Spinal cord (tissue), 10 donors: ENCODE results near the gene TCF4. TPM values are rescaled to one million over a fixed set of nuclear protein-coding genes. Genes with fewer than 3 reads are reported as not detected.

Source experiments
- DNase-seq, 6 donors: peaks; one replicate each; pipeline versions ENCODE4 v3.0.0 to v3.0.0-alpha.2; 2013 to 2015; ENCODE audit warnings: low spot score in 6 of 6, low read depth in 4 of 6
- H3K27ac ChIP-seq: one replicate; pipeline ENCODE4 v1.5.1; 2013; ENCODE audit warnings: low read depth, low read length, control low read depth
- H3K27me3 ChIP-seq: one replicate; pipeline ENCODE4 v1.6.1; 2013; ENCODE audit warnings: low read length; ENCODE audit not compliant: control insufficient read depth, insufficient read depth
- H3K36me3 ChIP-seq: one replicate; pipeline ENCODE4 v1.6.1; 2013; ENCODE audit warnings: low read length; ENCODE audit not compliant: control insufficient read depth, insufficient read depth
- H3K4me1 ChIP-seq: one replicate; pipeline ENCODE4 v1.6.1; 2013; ENCODE audit warnings: low read length; ENCODE audit not compliant: control insufficient read depth, insufficient read depth
- H3K4me3 ChIP-seq: one replicate; pipeline ENCODE4 v1.5.1; 2013; ENCODE audit warnings: low read depth, low read length, control low read depth
- H3K9me3 ChIP-seq: one replicate; pipeline ENCODE4 v1.6.1; 2013; ENCODE audit warnings: low read length; ENCODE audit not compliant: control insufficient read depth, insufficient read depth
- WGBS: methylation state at CpG from one replicate; pipeline ENCODE4 v1.1.5; 2013; ENCODE audit warnings: missing lambda C conversion rate; ENCODE audit not compliant: insufficient coverage; 5-methylcytosine and 5-hydroxymethylcytosine counted together
- polyA plus RNA-seq, 2 donors: library from polyadenylated mRNA; unstranded; fragments of 120-200 nt; gene quantifications; one replicate each; pipeline ENCODE4 v1.2.1, GENCODE V29; 2013; ENCODE audit not compliant: insufficient read length in 2 of 2
- total RNA-seq, 2 donors: library from RNA; depleted of rRNA in 1 of 2; stranded (reverse); fragments of 120-200 nt in 1 of 2; fragments of >200 nt in 1 of 2; gene quantifications; one replicate each; pipeline versions ENCODE4 v1.2.3 to v1.2.4, GENCODE V29; 2013 to 2014
- donor health status: healthy.

Gene TCF4
- total and polyA plus RNA-seq, 4 donors: 57.1 to 234 (median 138) TPM

GRCh38 chr18:55300936-55301531 lies 287.0 kb downstream of the TCF4 start:
- Histone ChIP-seq H3K36me3 (no peaks in the 10 kb centered on the region), H3K27ac (peak overlapping the region; percentile 70), H3K27me3 (no peaks in the 10 kb centered on the region), H3K4me1 (peaks cover 15% of the 10 kb centered on the region), H3K9me3 (no peaks in the 10 kb centered on the region), H3K4me3 (no peak overlapping the region)
- peak in 2 of 6 donors; percentile 76 to 81 for DNase-seq
- WGBS: 60% methylated on average over 1 of the region's 14 CpGs

- peak in 1 of 6 donors; percentile 49 for DNase-seq
- no peaks in the 10 kb centered on the region for H3K36me3 ChIP-seq
- peak overlapping the region; percentile 70 for H3K27ac ChIP-seq
Observed at GRCh38 chr18:55300421-55300935, 287.5 kb downstream of the TCF4 start.

GRCh38 chr18:55296778-55297177 lies 291.2 kb downstream of the TCF4 start:
- H3K36me3 ChIP-seq: no peaks in the 10 kb centered on the region
- no peaks in the 10 kb centered on the region for H3K27me3 ChIP-seq
- H3K9me3 ChIP-seq: no peaks in the 10 kb centered on the region
- no peak for DNase-seq
- H3K4me1 ChIP-seq: peaks cover 7% of the 10 kb centered on the region
- no peak overlapping the region for H3K4me3 ChIP-seq
- no CpG with 5 or more reads among the region's 3 CpGs for WGBS
- H3K27ac ChIP-seq: no peak overlapping the region

More at GRCh38 chr18:55300421-55300935, 287.5 kb downstream of the TCF4 start:
- WGBS: 30% methylated on average over 9 of the region's 11 CpGs
- Histone ChIP-seq H3K9me3 (no peaks in the 10 kb centered on the region), H3K27me3 (no peaks in the 10 kb centered on the region), H3K4me1 (peaks cover 15% of the 10 kb centered on the region), H3K4me3 (no peak overlapping the region)

- 82% methylated on average over 1 of the region's 2 CpGs for WGBS
- no peaks in the 10 kb centered on the region for H3K36me3 ChIP-seq
- H3K4me1 ChIP-seq: peaks cover 7% of the 10 kb centered on the region
- H3K4me3 ChIP-seq: no peak overlapping the region
- no peak for DNase-seq
- no peak overlapping the region for H3K27ac ChIP-seq
- no peaks in the 10 kb centered on the region for H3K9me3 ChIP-seq
- no peaks in the 10 kb centered on the region for H3K27me3 ChIP-seq
Observed at GRCh38 chr18:55296115-55296514, 291.9 kb downstream of the TCF4 start.

- H3K4me1 ChIP-seq: peaks cover 4% of the 10 kb centered on the region
- no peak overlapping the region for H3K27ac ChIP-seq
- no peaks in the 10 kb centered on the region for H3K9me3 ChIP-seq
- DNase-seq: no peak
- H3K4me3 ChIP-seq: no peak overlapping the region
- no CpG with 5 or more reads among the region's 2 CpGs for WGBS
- no peaks in the 10 kb centered on the region for H3K36me3 ChIP-seq
- H3K27me3 ChIP-seq: no peaks in the 10 kb centered on the region
Observed at GRCh38 chr18:55290898-55291297, 297.1 kb downstream of the TCF4 start.

- Histone ChIP-seq H3K27ac (no peak overlapping the region), H3K9me3 (no peaks in the 10 kb centered on the region), H3K4me1 (peaks cover 4% of the 10 kb centered on the region), H3K36me3 (no peaks in the 10 kb centered on the region), H3K27me3 (no peaks in the 10 kb centered on the region), H3K4me3 (no peak overlapping the region)
- no CpG with 5 or more reads among the region's 2 CpGs for WGBS
- DNase-seq: no peak
Observed at GRCh38 chr18:55289775-55290174, 298.2 kb downstream of the TCF4 start.

- no peak overlapping the region for H3K4me3 ChIP-seq
- no peak for DNase-seq
- H3K27me3 ChIP-seq: no peaks in the 10 kb centered on the region
- no peak overlapping the region for H3K27ac ChIP-seq
- H3K36me3 ChIP-seq: no peaks in the 10 kb centered on the region
- WGBS: 46% methylated on average over 2 of the region's 3 CpGs
- H3K4me1 ChIP-seq: peaks cover 4% of the 10 kb centered on the region
- H3K9me3 ChIP-seq: no peaks in the 10 kb centered on the region
Observed at GRCh38 chr18:55289048-55289447, 298.9 kb downstream of the TCF4 start.

GRCh38 chr18:55287935-55288868 lies 299.8 kb downstream of the TCF4 start:
- Histone ChIP-seq H3K36me3 (no peaks in the 10 kb centered on the region), H3K4me3 (no peak overlapping the region), H3K27me3 (no peaks in the 10 kb centered on the region), H3K4me1 (peaks cover 4% of the 10 kb centered on the region), H3K27ac (no peak overlapping the region), H3K9me3 (no peaks in the 10 kb centered on the region)
- WGBS: 33% methylated on average over 1 of the region's 10 CpGs
- DNase-seq: no peak

- Histone ChIP-seq H3K4me3 (no peak overlapping the region), H3K27ac (peak overlapping the region; percentile 17), H3K4me1 (peaks cover 4% of the 10 kb centered on the region), H3K27me3 (no peaks in the 10 kb centered on the region), H3K36me3 (no peaks in the 10 kb centered on the region), H3K9me3 (no peaks in the 10 kb centered on the region)
- DNase-seq: peak in 1 of 6 donors; percentile 42
- WGBS: 50% methylated on average over 9 of the region's 11 CpGs
Observed at GRCh38 chr18:55287149-55287806, 300.7 kb downstream of the TCF4 start.
